22Rv1 (cell line): Measurements from ENCODE around the gene HSD17B1.

Experiments used
- H3K27ac ChIP-seq: fragments of 450-650 bp; 2 replicates; pipeline ENCODE4 v1.5.1; 2017
- CTCF ChIP-seq: fragments of 450-650 bp; IDR thresholded peaks from 2 replicates; pipeline ENCODE4 v1.5.1; 2017; ENCODE audit warnings: mild to moderate bottlenecking
- ZFX ChIP-seq: fragments of 450-650 bp; IDR thresholded peaks from 2 replicates; pipeline ENCODE4 v1.6.1; 2017; ENCODE audit warnings: antibody characterized with exemption, borderline replicate concordance

HSD17B1 gene

GRCh38 chr17:42552736-42553135 is at the start of gene HSD17B1:
Gene HSD17B1, plus strand, starts transcription at chr17:42552923. Its CDS starts 11 bp downstream, at chr17:42552934.
- peak within 1 kb of the TSS; percentile 84 for H3K27ac ChIP-seq

GRCh38 chr17:42502926-42503325 is 49.8 kb upstream of the HSD17B1 start:
- no peak overlapping the region for H3K27ac ChIP-seq
- TF ChIP-seq CTCF (no peak), ZFX (no peak)

GRCh38 chr17:42507671-42508070 is 45.1 kb upstream of the HSD17B1 start:
- no peak overlapping the region for H3K27ac ChIP-seq
- TF ChIP-seq ZFX = no peak
- TF ChIP-seq CTCF = no peak

GRCh38 chr17:42508426-42509165 is 44.1 kb upstream of the HSD17B1 start:
- TF ChIP-seq ZFX (no peak), CTCF (no peak)
- no peak overlapping the region for H3K27ac ChIP-seq

- H3K27ac ChIP-seq = no peak overlapping the region
- TF ChIP-seq ZFX (no peak), CTCF (no peak)
Measured at GRCh38 chr17:42509409-42509808, 43.3 kb upstream of the HSD17B1 start.

- TF ChIP-seq ZFX (no peak), CTCF (no peak)
- no peak overlapping the region for H3K27ac ChIP-seq
Measured at GRCh38 chr17:42509841-42510240, 42.9 kb upstream of the HSD17B1 start.

- TF ChIP-seq CTCF = no peak
- no peak for TF ChIP-seq ZFX
- H3K27ac ChIP-seq = no peak overlapping the region
Measured at GRCh38 chr17:42512246-42512645, 40.5 kb upstream of the HSD17B1 start.

- TF ChIP-seq CTCF (no peak), ZFX (no peak)
- no peak overlapping the region for H3K27ac ChIP-seq
Measured at GRCh38 chr17:42512733-42513251, 39.9 kb upstream of the HSD17B1 start.
